GM23338 (cell line): Measurements from ENCODE around the gene ALKBH8.

Experiments
- CREB1 ChIP-seq: fragments of 250-450 bp; sonication (Bioruptor Pico); IDR thresholded peaks from 2 replicates; pipeline ENCODE4 v1.5.0; 2020; ENCODE audit warnings: low read depth, mild to moderate bottlenecking, moderate library complexity
- EZH2 ChIP-seq: fragments of 200-600 bp; sonication (generic); IDR thresholded peaks from one replicate; pipeline ENCODE4 v1.8.0; 2017; ENCODE audit warnings: antibody characterized with exemption, mild to moderate bottlenecking, low read depth; ENCODE audit not compliant: unreplicated experiment
- EZH2phosphoT487 ChIP-seq: fragments of 200-600 bp; sonication (generic); IDR thresholded peaks from one replicate; pipeline ENCODE4 v1.8.1; 2018; ENCODE audit warnings: antibody characterized with exemption; ENCODE audit not compliant: unreplicated experiment
- JUNB ChIP-seq: IDR thresholded peaks from one replicate; pipeline ENCODE4 v1.6.1; 2016; ENCODE audit warnings: antibody characterized with exemption; ENCODE audit not compliant: unreplicated experiment
- NANOG ChIP-seq: IDR thresholded peaks from 2 replicates; pipeline ENCODE4 v1.6.1; 2016; ENCODE audit warnings: antibody characterized with exemption, borderline replicate concordance
- POLR2AphosphoS5 ChIP-seq: IDR thresholded peaks from 2 replicates; pipeline ENCODE4 v1.6.1; 2016; ENCODE audit warnings: antibody characterized with exemption, low read depth
- STAT1 ChIP-seq: IDR thresholded peaks from one replicate; pipeline ENCODE4 v1.6.1; 2016; ENCODE audit warnings: antibody characterized with exemption; ENCODE audit not compliant: unreplicated experiment
- TF ChIP-seq, protein P1 (sequence below), 2 experiments: fragments of 200-600 bp in 1 of 2; sonication (generic) in 1 of 2; conservative IDR thresholded peaks; 2 replicates each; pipeline versions ENCODE4 v1.5.1 to v1.6.1; 2016 to 2017; ENCODE audit warnings: antibody characterized with exemption in 2 of 2, low read depth in 2 of 2, mild to moderate bottlenecking in 2 of 2, moderate library complexity in 1 of 2
- TF ChIP-seq, protein P2 (sequence below): IDR thresholded peaks from one replicate; pipeline ENCODE4 v1.6.1; 2018; ENCODE audit warnings: antibody characterized with exemption; ENCODE audit not compliant: unreplicated experiment
- TF ChIP-seq, protein P3 (sequence below): IDR thresholded peaks from 2 replicates; pipeline ENCODE4 v1.6.1; 2016; ENCODE audit warnings: antibody characterized with exemption

- TF ChIP-seq EZH2 (no peak), EZH2phosphoT487 (no peak), STAT1 (no peak), JUNB (no peak), POLR2AphosphoS5 (no peak), NANOG (no peak), CREB1 (CRISPR knock-in tag) (no peak)
- TF ChIP-seq, protein P1, sequence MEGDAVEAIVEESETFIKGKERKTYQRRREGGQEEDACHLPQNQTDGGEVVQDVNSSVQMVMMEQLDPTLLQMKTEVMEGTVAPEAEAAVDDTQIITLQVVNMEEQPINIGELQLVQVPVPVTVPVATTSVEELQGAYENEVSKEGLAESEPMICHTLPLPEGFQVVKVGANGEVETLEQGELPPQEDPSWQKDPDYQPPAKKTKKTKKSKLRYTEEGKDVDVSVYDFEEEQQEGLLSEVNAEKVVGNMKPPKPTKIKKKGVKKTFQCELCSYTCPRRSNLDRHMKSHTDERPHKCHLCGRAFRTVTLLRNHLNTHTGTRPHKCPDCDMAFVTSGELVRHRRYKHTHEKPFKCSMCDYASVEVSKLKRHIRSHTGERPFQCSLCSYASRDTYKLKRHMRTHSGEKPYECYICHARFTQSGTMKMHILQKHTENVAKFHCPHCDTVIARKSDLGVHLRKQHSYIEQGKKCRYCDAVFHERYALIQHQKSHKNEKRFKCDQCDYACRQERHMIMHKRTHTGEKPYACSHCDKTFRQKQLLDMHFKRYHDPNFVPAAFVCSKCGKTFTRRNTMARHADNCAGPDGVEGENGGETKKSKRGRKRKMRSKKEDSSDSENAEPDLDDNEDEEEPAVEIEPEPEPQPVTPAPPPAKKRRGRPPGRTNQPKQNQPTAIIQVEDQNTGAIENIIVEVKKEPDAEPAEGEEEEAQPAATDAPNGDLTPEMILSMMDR (conservative IDR thresholded peaks at IDR 0.05; ENCODE audit: low read depth in 2 of 2) = no peak
- TF ChIP-seq, protein P2, sequence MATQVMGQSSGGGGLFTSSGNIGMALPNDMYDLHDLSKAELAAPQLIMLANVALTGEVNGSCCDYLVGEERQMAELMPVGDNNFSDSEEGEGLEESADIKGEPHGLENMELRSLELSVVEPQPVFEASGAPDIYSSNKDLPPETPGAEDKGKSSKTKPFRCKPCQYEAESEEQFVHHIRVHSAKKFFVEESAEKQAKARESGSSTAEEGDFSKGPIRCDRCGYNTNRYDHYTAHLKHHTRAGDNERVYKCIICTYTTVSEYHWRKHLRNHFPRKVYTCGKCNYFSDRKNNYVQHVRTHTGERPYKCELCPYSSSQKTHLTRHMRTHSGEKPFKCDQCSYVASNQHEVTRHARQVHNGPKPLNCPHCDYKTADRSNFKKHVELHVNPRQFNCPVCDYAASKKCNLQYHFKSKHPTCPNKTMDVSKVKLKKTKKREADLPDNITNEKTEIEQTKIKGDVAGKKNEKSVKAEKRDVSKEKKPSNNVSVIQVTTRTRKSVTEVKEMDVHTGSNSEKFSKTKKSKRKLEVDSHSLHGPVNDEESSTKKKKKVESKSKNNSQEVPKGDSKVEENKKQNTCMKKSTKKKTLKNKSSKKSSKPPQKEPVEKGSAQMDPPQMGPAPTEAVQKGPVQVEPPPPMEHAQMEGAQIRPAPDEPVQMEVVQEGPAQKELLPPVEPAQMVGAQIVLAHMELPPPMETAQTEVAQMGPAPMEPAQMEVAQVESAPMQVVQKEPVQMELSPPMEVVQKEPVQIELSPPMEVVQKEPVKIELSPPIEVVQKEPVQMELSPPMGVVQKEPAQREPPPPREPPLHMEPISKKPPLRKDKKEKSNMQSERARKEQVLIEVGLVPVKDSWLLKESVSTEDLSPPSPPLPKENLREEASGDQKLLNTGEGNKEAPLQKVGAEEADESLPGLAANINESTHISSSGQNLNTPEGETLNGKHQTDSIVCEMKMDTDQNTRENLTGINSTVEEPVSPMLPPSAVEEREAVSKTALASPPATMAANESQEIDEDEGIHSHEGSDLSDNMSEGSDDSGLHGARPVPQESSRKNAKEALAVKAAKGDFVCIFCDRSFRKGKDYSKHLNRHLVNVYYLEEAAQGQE = no peak
- TF ChIP-seq, protein P3, sequence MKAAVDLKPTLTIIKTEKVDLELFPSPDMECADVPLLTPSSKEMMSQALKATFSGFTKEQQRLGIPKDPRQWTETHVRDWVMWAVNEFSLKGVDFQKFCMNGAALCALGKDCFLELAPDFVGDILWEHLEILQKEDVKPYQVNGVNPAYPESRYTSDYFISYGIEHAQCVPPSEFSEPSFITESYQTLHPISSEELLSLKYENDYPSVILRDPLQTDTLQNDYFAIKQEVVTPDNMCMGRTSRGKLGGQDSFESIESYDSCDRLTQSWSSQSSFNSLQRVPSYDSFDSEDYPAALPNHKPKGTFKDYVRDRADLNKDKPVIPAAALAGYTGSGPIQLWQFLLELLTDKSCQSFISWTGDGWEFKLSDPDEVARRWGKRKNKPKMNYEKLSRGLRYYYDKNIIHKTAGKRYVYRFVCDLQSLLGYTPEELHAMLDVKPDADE = no peak
These were observed 87.7 kb downstream of the ALKBH8 start for GRCh38 chr11:107477820-107478219.
